T-helper 2 cell treated with Interferon-gamma antibody and Interleukin-4, amounts not matched to agents 5 μg/mL and 100 μg/mL, for 36 hours (primary cell): ENCODE data around the gene SLC16A7.

Experiments
- DNase-seq: peaks from one replicate; pipeline ENCODE4 v3.0.0; 2021; ENCODE audit warnings: low spot score
- H3K27ac Mint-ChIP-seq: one replicate; pipeline ENCODE4 v1.8.0; 2021; ENCODE audit warnings: mild to moderate bottlenecking, mixed read lengths
- H3K27me3 Mint-ChIP-seq: one replicate; pipeline ENCODE4 v1.8.0; 2021; ENCODE audit warnings: low read depth, mixed read lengths
- H3K36me3 Mint-ChIP-seq: one replicate; pipeline ENCODE4 v1.8.0; 2021; ENCODE audit warnings: low read depth, mixed read lengths
- H3K4me1 Mint-ChIP-seq: one replicate; pipeline ENCODE4 v1.8.0; 2021; ENCODE audit warnings: low read depth, mixed read lengths
- H3K4me3 Mint-ChIP-seq: one replicate; pipeline ENCODE4 v1.8.0; 2022; ENCODE audit warnings: mild to moderate bottlenecking, moderate library complexity, mixed read lengths
- H3K9me3 Mint-ChIP-seq: one replicate; pipeline ENCODE4 v1.8.0; 2021; ENCODE audit warnings: mixed read lengths

The SLC16A7 gene

GRCh38 chr12:59636945-59637691 is 41.3 kb downstream of the SLC16A7 start:
- no peaks in the 10 kb centered on the region for H3K27me3 Mint-ChIP-seq
- DNase-seq = no peak
- H3K4me3 Mint-ChIP-seq = no peak overlapping the region
- H3K4me1 Mint-ChIP-seq = peaks cover 6% of the 10 kb centered on the region
- H3K27ac Mint-ChIP-seq = no peak overlapping the region
- H3K9me3 Mint-ChIP-seq = no peaks in the 10 kb centered on the region
- peaks cover 18% of the 10 kb centered on the region for H3K36me3 Mint-ChIP-seq

GRCh38 chr12:59637692-59638070 is 41.9 kb downstream of the SLC16A7 start:
- peaks cover 6% of the 10 kb centered on the region for H3K4me1 Mint-ChIP-seq
- no peak overlapping the region for H3K27ac Mint-ChIP-seq
- H3K27me3 Mint-ChIP-seq = no peaks in the 10 kb centered on the region
- H3K4me3 Mint-ChIP-seq = no peak overlapping the region
- peaks cover 6% of the 10 kb centered on the region for H3K9me3 Mint-ChIP-seq
- no peak for DNase-seq
- peaks cover 23% of the 10 kb centered on the region for H3K36me3 Mint-ChIP-seq

GRCh38 chr12:59643550-59643949 is 47.7 kb downstream of the SLC16A7 start:
- no peaks in the 10 kb centered on the region for H3K4me1 Mint-ChIP-seq
- no peak for DNase-seq
- peaks cover 38% of the 10 kb centered on the region for H3K9me3 Mint-ChIP-seq
- no peak overlapping the region for H3K4me3 Mint-ChIP-seq
- H3K36me3 Mint-ChIP-seq = peaks cover 56% of the 10 kb centered on the region
- H3K27ac Mint-ChIP-seq = no peak overlapping the region
- no peaks in the 10 kb centered on the region for H3K27me3 Mint-ChIP-seq

- Mint-ChIP-seq H3K4me1 (peaks cover 2% of the 10 kb centered on the region), H3K36me3 (peaks cover 54% of the 10 kb centered on the region), H3K4me3 (no peak overlapping the region), H3K9me3 (peaks cover 38% of the 10 kb centered on the region), H3K27ac (no peak overlapping the region), H3K27me3 (no peaks in the 10 kb centered on the region)
- no peak for DNase-seq
These were observed 49.4 kb downstream of the SLC16A7 start for GRCh38 chr12:59645242-59645641.

GRCh38 chr12:59646636-59647035 is 50.8 kb downstream of the SLC16A7 start:
- Mint-ChIP-seq H3K4me3 (no peak overlapping the region), H3K27me3 (no peaks in the 10 kb centered on the region), H3K27ac (no peak overlapping the region), H3K9me3 (peaks cover 38% of the 10 kb centered on the region), H3K36me3 (peaks cover 52% of the 10 kb centered on the region), H3K4me1 (peaks cover 6% of the 10 kb centered on the region)
- DNase-seq = no peak

GRCh38 chr12:59649203-59649602 is 53.4 kb downstream of the SLC16A7 start:
- no peaks in the 10 kb centered on the region for H3K27me3 Mint-ChIP-seq
- H3K36me3 Mint-ChIP-seq = peaks cover 32% of the 10 kb centered on the region
- H3K4me3 Mint-ChIP-seq = no peak overlapping the region
- no peak for DNase-seq
- peaks cover 23% of the 10 kb centered on the region for H3K9me3 Mint-ChIP-seq
- H3K4me1 Mint-ChIP-seq = peaks cover 6% of the 10 kb centered on the region
- no peak overlapping the region for H3K27ac Mint-ChIP-seq

GRCh38 chr12:59650588-59651228 is 54.9 kb downstream of the SLC16A7 start:
- Mint-ChIP-seq H3K9me3 (peaks cover 11% of the 10 kb centered on the region), H3K4me3 (no peak overlapping the region), H3K36me3 (peaks cover 26% of the 10 kb centered on the region), H3K4me1 (peaks cover 6% of the 10 kb centered on the region), H3K27ac (no peak overlapping the region), H3K27me3 (no peaks in the 10 kb centered on the region)
- DNase-seq = no peak

- Mint-ChIP-seq H3K4me3 (no peak overlapping the region), H3K9me3 (peaks cover 7% of the 10 kb centered on the region), H3K27me3 (no peaks in the 10 kb centered on the region), H3K36me3 (peaks cover 24% of the 10 kb centered on the region), H3K27ac (no peak overlapping the region), H3K4me1 (peaks cover 6% of the 10 kb centered on the region)
- no peak for DNase-seq
These were observed 55.5 kb downstream of the SLC16A7 start for GRCh38 chr12:59651229-59651920.

- Mint-ChIP-seq H3K27ac (no peak overlapping the region), H3K4me3 (no peak overlapping the region), H3K9me3 (peaks cover 3% of the 10 kb centered on the region), H3K4me1 (peaks cover 6% of the 10 kb centered on the region), H3K27me3 (no peaks in the 10 kb centered on the region), H3K36me3 (peaks cover 18% of the 10 kb centered on the region)
- DNase-seq = no peak
These were observed 56.3 kb downstream of the SLC16A7 start for GRCh38 chr12:59652130-59652529.

- H3K4me3 Mint-ChIP-seq = no peak overlapping the region
- H3K9me3 Mint-ChIP-seq = no peaks in the 10 kb centered on the region
- H3K27me3 Mint-ChIP-seq = no peaks in the 10 kb centered on the region
- peaks cover 5% of the 10 kb centered on the region for H3K4me1 Mint-ChIP-seq
- no peak for DNase-seq
- no peak overlapping the region for H3K27ac Mint-ChIP-seq
- H3K36me3 Mint-ChIP-seq = peaks cover 7% of the 10 kb centered on the region
These were observed 58.2 kb downstream of the SLC16A7 start for GRCh38 chr12:59654061-59654460.

GRCh38 chr12:59657266-59657665 is 61.4 kb downstream of the SLC16A7 start:
- no peak for DNase-seq
- Mint-ChIP-seq H3K9me3 (no peaks in the 10 kb centered on the region), H3K36me3 (peaks cover 6% of the 10 kb centered on the region), H3K4me3 (no peak overlapping the region), H3K27me3 (no peaks in the 10 kb centered on the region), H3K4me1 (peaks cover 1% of the 10 kb centered on the region), H3K27ac (no peak overlapping the region)

GRCh38 chr12:59657711-59658110 is 61.9 kb downstream of the SLC16A7 start:
- H3K4me3 Mint-ChIP-seq = no peak overlapping the region
- H3K27me3 Mint-ChIP-seq = no peaks in the 10 kb centered on the region
- H3K9me3 Mint-ChIP-seq = no peaks in the 10 kb centered on the region
- peaks cover 1% of the 10 kb centered on the region for H3K4me1 Mint-ChIP-seq
- H3K27ac Mint-ChIP-seq = no peak overlapping the region
- H3K36me3 Mint-ChIP-seq = peaks cover 6% of the 10 kb centered on the region
- DNase-seq = no peak

- H3K36me3 Mint-ChIP-seq = peaks cover 3% of the 10 kb centered on the region
- H3K27ac Mint-ChIP-seq = no peak overlapping the region
- H3K27me3 Mint-ChIP-seq = no peaks in the 10 kb centered on the region
- H3K4me3 Mint-ChIP-seq = no peak overlapping the region
- DNase-seq = no peak
- peaks cover 1% of the 10 kb centered on the region for H3K4me1 Mint-ChIP-seq
- H3K9me3 Mint-ChIP-seq = no peaks in the 10 kb centered on the region
These were observed 64.3 kb downstream of the SLC16A7 start for GRCh38 chr12:59660148-59660547.

GRCh38 chr12:59660921-59661597 is 65.2 kb downstream of the SLC16A7 start:
- no peak overlapping the region for H3K4me3 Mint-ChIP-seq
- H3K4me1 Mint-ChIP-seq = peaks cover 1% of the 10 kb centered on the region
- no peak overlapping the region for H3K27ac Mint-ChIP-seq
- peaks cover 4% of the 10 kb centered on the region for H3K36me3 Mint-ChIP-seq
- H3K27me3 Mint-ChIP-seq = no peaks in the 10 kb centered on the region
- no peak for DNase-seq
- peaks cover 4% of the 10 kb centered on the region for H3K9me3 Mint-ChIP-seq
